Ovary (tissue), 3 donors: ENCODE results near the gene TAF13.
"Not testable (repeated sequence)": the region's sequence is repeated elsewhere in the genome, so short reads cannot be mapped to it uniquely, and the experiment has no call there.

Source experiments
- EP300 ChIP-seq: sonication (generic); formaldehyde crosslinking; IDR thresholded peaks from one replicate; pipeline ENCODE4 v1.6.1; 2017; ENCODE audit warnings: antibody characterized with exemption
- POLR2A ChIP-seq: fragments of 450-650 bp; IDR thresholded peaks from one replicate; pipeline ENCODE4 v1.6.1; 2017; ENCODE audit warnings: antibody characterized with exemption, mild to moderate bottlenecking, moderate library complexity
- TF ChIP-seq, protein P1 (sequence below), 3 donors: fragments of 450-650 bp in 2 of 3; fragments of 200-600 bp in 1 of 3; IDR thresholded peaks; one replicate each; pipeline versions ENCODE4 v1.5.1 to v1.8.0; 2016 to 2022; ENCODE audit warnings: antibody characterized with exemption in 3 of 3, mild to moderate bottlenecking in 1 of 3
- donor health status: DM: no; HTN: no; CAD: no.

DNA sequence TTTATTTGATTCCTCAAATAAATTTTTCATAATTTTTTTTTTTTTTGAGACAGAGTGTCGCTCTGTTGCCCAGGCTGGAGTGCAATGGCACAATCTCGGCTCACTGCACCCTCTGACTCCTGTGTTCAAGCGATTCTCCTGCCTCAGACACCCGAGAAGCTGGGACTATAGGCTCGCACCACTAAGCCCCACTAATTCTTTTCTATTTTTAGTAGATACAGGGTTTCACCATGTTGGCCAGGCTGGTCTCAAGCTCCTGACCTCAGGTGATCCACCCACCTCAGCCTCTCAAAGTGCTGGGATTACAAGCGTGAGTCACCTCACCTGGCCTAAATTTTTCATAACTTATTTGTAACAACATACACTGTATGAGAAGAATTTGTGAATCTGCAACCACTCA lies 58.1 kb downstream of the TAF13 start:
- not testable (repeated sequence) for TF ChIP-seq POLR2A, EP300
- TF ChIP-seq, protein P1, sequence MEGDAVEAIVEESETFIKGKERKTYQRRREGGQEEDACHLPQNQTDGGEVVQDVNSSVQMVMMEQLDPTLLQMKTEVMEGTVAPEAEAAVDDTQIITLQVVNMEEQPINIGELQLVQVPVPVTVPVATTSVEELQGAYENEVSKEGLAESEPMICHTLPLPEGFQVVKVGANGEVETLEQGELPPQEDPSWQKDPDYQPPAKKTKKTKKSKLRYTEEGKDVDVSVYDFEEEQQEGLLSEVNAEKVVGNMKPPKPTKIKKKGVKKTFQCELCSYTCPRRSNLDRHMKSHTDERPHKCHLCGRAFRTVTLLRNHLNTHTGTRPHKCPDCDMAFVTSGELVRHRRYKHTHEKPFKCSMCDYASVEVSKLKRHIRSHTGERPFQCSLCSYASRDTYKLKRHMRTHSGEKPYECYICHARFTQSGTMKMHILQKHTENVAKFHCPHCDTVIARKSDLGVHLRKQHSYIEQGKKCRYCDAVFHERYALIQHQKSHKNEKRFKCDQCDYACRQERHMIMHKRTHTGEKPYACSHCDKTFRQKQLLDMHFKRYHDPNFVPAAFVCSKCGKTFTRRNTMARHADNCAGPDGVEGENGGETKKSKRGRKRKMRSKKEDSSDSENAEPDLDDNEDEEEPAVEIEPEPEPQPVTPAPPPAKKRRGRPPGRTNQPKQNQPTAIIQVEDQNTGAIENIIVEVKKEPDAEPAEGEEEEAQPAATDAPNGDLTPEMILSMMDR (IDR thresholded peaks at IDR 0.05) = not testable (repeated sequence)
